GM18867 (cell line): ENCODE results near the gene CA10.

ENCODE experiments used
- ATAC-seq: cut with Tn5 transposase; IDR thresholded peaks from one replicate; pipeline ENCODE4 v1.9.1; 2021; ENCODE audit warnings: mild to moderate bottlenecking, moderate library complexity; ENCODE audit not compliant: unreplicated experiment

Gene CA10

GRCh38 chr17:52147872-52148271 lies 10.6 kb downstream of the CA10 start:
- peak; percentile 87 for ATAC-seq

GRCh38 chr17:52147431-52147830 lies 11.1 kb downstream of the CA10 start:
- peak; percentile 63 for ATAC-seq

GRCh38 chr17:52145476-52145875 lies 13.0 kb downstream of the CA10 start:
- ATAC-seq = peak; percentile 28

GRCh38 chr17:52143542-52143941 lies 15.0 kb downstream of the CA10 start:
- no peak for ATAC-seq

DNA sequence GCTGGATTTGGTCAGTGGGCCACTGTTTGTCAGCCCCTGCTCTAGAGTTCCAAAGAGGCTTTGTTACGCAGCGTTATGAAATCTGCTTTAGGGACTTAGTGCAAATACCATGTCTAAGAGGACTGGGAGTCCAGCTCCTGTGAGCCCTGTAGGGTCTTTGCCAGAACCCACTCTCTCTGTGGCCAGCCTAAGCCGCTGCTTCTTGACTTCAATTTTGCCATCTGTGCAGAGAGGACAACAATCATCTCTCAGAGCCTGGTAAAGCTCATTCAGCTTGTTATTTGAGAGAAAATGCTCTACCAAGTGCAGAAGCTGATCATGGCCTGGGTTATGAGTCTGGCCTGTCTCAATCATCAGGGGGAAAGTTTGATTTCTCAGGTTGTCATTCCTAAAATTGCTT lies 17.9 kb downstream of the CA10 start:
- ATAC-seq = no peak

- ATAC-seq = no peak
Observed at GRCh38 chr17:52138752-52139151, 19.8 kb downstream of the CA10 start.

- ATAC-seq = no peak
Observed at GRCh38 chr17:52138350-52138749, 20.2 kb downstream of the CA10 start.

GRCh38 chr17:52136166-52136565 lies 22.3 kb downstream of the CA10 start:
- no peak for ATAC-seq

DNA sequence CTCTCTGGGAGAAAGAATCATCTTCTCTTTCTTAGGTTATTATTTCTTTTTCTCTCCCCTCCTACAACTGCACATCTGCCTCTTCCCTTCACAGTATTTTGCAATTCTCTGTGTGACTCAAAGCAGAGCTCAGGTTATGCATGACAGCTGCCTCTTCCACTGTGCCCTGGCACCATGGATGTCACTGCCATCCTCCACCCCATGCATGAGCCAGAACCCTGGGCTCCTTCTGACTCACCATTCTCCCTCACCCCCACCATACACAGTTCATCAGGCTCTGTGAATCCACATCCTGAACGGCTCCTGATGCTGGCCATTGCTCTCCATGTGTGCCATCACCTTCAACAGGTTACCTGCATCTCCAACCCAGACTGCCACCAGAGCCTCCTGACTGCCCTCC lies 23.9 kb downstream of the CA10 start:
- no peak for ATAC-seq

DNA sequence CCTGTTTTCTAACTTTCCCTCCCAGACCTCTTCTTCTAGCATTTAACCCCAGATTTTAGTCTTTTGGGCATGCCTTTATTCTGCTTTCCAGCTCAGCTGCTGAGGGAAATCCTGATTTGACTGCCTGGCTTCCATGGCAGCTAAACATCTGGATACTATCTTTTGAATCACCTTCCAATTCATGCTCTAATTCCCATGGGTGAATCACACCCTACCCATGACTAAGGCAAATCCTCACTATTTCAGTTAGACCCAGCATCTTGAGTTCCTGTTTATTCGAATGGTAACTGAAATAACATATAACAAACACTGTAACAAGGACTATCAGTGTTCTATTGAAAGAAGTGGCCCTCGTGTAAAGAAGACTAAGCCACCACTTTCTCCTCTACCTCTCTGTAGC lies 29.8 kb downstream of the CA10 start:
- ATAC-seq = no peak

DNA sequence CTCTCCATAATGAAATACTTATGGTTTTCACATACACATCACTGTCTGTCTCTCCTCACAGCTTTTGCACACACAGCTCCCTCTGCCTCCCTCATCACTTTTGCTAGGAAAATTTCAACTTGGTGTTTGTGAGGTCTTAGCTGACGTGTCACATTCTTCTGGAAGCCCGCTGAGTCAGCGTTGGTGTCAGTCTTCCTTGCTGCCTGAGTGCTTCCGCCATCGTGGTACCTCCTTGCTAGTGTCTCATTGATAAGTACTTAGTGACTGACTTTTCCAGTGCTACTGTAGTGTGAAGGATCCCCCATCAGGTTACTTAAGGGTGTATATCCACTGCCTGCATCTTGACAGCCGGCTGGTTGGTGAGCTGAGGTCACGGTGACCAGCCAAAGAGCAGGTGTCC lies 33.5 kb downstream of the CA10 start:
- ATAC-seq = no peak

DNA sequence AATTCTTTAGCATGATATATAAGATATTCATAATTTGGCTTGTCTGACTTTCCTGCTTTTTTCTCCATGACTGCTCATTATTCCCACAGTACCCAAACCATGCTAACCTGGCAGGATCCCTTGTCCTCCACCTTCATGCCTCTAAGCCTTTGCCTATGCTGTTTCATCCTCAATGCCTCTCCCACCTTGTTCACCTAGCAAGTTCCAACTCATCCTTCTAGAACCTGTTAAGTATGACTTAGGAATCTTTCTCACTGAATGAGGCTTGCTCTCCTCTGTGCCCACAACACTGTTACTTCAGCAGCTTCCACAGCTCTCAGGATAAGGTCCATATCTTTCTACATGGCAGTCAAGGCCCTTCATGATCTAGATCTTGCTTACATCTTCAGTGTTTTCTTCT lies 34.0 kb downstream of the CA10 start:
- ATAC-seq = no peak

- ATAC-seq = no peak
Observed at GRCh38 chr17:52120465-52120864, 38.0 kb downstream of the CA10 start.

DNA sequence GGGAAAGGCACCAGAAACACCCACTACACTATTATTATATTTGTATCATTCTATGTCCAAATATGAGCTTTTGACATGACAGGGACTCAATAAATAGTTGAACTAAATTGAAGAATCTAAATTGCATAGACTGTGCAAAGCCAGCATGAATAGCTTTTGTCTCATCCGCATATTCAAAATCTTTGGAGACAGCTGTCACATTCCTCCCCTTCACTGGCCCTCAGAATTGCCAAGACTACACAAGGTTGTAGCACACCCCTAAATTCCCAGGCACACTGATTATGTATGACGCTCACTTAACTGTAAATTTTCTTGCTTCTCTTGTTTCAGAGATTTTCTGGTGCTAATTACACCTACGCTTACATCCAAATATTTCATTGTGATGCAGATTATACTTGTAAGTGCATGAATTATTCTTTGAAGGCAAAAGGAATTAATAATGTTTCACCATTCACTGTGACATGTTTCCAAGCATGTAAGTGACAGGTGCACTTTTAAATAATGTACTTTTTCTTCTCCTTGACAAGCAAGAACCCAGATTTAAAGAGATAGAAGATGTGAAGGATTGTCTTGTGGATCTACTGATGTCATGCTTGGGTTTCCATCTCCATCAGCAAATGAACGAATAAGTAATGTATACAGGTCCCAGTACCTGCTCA lies 47.5 kb downstream of the CA10 start:
- ATAC-seq = no peak

- no peak for ATAC-seq
Observed at GRCh38 chr17:52106638-52107261, 51.8 kb downstream of the CA10 start.

- ATAC-seq = no peak
Observed at GRCh38 chr17:52106072-52106471, 52.4 kb downstream of the CA10 start.

DNA sequence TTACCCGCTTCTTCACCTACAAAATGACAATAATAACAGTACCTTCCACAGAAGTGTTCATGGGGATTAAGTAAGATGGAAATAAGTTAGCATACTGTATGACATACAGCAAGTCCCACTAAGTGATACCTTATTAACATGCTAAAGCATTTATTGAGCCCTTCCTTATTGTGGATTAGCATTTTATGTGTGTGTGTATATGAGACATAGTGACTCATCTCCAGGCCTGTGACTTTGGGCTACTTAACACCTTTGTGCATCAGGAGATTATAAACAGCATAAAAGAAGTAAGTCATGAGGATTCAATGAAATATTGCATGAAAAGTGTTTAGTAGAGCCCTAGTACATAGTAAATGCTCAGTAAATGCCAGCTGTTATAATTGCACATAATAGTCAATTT lies 52.9 kb downstream of the CA10 start:
- ATAC-seq = no peak

GRCh38 chr17:52096056-52096455 lies 62.5 kb downstream of the CA10 start:
- no peak for ATAC-seq

- no peak for ATAC-seq
Observed at GRCh38 chr17:52084176-52084575, 74.3 kb downstream of the CA10 start.

- no peak for ATAC-seq
Observed at GRCh38 chr17:52079496-52079895, 79.0 kb downstream of the CA10 start.

DNA sequence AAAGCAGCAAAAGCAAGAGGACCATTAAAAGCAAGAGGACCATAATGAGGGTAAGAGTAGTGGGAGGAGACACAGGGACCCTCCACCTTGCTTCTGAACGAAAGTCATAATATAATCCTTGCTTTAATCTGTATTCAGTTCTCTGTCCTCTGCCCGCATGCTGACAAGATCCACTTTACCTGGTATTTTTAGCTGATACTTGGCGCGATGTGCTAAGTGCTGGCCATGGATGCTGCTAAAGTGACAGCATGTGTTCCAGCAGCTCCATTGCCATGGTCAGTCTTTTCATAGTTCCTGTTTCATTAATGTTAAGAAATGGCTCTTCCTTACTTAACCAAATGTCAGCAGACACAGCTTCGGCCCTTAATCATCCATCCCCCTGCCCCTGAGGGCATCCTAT lies 86.8 kb downstream of the CA10 start:
- ATAC-seq = no peak

DNA sequence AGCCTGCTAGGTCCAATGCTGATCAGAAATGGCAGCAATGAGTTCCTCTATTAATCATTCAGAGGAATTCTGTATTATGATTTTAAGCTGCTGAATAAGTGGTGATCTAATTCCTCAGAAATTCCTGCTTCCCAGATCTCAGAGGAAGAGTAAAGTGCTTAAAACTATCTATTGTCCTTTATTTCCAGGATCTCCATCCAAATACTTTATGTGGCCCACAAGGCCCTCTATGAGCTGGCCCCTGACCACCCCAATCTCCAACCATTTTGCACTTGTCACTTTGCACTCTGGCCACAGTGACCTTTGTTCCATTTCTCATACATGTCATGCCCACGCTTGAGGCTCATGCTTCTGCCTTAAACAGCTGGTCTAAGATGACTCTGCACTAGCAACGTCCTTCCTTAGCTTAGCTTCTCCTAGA lies 93.7 kb downstream of the CA10 start:
- no peak for ATAC-seq

- ATAC-seq = no peak
Observed at GRCh38 chr17:52049496-52049895, 109.0 kb downstream of the CA10 start.
